DMS114 treated with DMSO at 0.1 percent for 48 hours (cell line): ENCODE results near the gene NPFFR1.

Source experiments
- DNase-seq: peaks from one replicate; lab custom pipeline; 2025; ENCODE audit not compliant: unreplicated experiment; lab: John Stamatoyannopoulos, UW

The NPFFR1 gene

DNA sequence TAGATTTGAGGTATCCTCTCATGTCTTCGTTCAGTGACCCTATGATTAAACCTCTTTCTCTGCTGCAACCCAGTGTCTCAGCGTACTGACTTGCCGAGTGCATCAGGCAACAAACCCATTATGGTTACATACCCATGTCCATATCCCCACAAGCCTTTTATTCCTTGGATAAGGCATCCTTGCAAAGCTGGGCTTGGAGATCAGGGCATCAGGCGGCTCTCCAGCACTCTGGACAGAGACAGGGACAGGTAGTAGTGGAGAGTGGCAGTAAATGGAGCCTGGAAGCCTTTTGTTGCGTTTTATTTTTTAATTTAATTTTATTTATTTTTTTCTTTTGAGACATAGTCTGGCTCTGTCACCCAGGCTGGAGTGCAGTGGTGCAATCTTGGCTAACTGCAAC, 32.0 kb upstream of the NPFFR1 start:
- DNase-seq: no peak

DNA sequence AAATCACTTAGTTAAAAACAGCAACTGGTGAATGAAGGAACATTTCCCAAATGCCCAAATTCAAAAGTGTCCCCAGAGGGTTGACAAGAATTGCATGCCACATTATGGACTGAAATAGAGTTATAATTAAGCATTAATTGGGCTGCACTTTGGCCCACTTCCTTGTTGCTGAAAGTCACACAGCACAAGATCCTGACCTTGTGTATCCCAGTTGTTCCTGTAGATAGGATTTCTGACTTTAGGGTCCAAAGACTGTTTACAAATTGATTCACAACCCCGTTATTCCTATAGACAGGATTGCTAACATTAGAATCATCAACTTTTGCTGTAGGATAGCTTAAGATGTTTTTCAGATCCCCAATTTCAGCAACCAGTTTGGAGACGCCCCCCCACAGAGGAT, 31.5 kb upstream of the NPFFR1 start:
- no peak for DNase-seq

- no peak for DNase-seq
Observed at GRCh38 chr10:70312972-70313371, 29.2 kb upstream of the NPFFR1 start.

DNA sequence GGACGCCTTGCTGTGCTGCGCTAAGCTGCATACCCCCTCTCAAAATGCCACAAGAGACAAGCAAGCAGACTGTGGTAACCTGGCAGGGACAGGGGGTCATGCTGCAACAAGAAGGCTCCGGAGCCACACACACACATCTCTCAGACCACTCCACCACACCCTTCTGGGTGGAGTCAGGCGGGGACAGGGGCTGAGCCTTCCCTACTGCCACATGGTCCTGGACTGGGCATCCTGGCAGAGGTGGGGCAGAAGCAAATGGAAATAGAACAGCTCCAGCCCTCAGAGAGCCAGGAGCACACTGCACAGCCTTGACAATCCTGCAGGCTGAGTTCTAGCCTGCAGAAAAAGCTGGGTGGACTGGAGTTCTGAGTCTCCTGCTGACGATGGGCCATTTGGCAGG, 28.4 kb upstream of the NPFFR1 start:
- no peak for DNase-seq

DNA sequence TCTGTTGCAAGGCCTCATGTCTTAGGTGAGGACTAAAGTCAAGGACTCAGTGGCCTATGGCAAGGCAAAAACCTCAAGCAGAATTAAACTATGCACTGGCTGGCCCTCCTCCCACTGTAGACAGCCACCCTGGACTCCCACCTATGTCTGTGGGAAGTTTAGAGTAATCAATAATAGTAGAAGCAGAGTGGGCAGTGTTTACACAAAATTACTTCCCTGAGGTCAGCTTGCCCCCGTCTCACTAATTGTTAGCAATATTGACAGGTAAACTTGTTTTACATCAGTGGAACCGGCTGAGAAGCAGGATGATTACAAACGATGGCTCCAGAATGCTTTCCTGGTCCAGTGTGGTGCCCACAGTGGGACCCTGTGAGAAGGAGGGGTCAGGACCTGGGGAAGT, 27.9 kb upstream of the NPFFR1 start:
- DNase-seq: no peak

GRCh38 chr10:70309661-70310060, 25.9 kb upstream of the NPFFR1 start:
- DNase-seq: no peak

- DNase-seq: no peak
Observed at GRCh38 chr10:70308121-70309060, 24.6 kb upstream of the NPFFR1 start.

DNA sequence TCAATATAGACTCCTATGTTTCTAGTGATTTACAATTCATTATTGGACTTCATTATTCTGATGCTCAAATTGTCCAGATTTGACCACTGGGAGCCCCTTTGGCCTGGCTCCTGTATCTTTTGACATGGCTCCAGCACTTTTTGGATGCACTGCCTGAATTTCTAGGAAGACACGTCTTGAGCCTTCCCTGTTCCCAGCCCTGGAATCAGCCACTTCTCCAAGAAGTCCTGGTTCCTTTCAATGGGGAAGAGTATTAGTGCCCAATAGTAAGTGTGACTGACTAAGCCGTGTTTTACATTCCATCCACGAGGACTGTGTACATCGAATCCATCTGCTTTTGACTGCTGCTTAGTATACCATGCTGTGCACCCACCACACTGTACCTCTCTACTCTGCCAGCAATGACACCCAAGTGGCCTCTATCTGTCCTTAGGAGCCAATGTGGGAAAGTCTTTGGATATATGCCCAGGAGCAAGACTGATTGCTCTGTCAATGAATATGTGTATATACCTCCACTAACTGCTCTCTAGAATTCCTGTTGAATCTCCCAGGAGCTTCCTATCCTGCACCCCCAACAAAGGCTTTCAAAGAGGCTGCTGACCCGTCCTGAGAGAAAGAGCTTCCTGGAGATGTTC, 23.2 kb upstream of the NPFFR1 start:
- no peak for DNase-seq

DNA sequence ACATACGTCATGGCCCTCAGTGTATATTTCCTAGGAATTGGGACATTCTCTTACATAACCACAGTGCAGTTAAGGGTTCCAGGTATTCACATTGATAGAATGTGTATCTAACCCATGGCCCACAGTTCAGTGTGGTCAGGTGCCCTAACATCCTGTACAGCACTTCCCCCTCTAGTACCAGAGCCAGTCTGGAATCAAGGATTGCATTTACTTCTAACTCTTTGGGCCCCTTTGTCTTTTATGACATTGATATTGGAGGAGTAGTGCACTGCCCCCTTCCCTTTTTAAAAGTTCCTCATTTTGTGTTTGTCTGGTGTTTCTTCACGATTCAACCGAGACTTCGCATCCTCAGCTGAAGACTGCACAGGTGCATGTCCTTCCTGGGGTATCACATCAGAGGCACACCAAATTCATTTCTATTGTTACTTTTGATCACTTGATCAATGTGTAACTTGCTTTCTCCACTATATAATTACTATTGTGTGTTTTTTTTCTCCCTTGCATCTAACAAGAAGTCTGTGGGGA, 22.4 kb upstream of the NPFFR1 start:
- DNase-seq: no peak

- DNase-seq: no peak
Observed at GRCh38 chr10:70303730-70304129, 19.9 kb upstream of the NPFFR1 start.

DNA sequence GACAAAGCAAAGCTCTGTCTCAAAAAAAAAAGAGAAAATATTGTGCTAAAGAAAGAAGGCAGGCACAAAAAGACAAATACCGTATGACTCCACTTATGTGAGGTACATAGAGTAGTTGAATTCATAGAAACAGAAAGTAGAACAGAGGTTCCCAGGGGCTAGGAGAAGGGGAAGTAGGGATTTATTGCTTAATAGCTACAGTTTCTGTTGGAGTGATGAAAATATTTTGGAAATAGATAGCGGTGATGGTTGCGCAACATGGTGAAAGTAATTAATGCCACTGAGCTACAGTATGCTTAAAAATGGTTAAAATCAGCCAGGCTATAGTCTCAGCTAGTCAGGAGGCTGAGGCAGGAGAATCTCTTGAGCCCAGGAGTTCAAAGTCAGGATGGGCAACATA, 18.5 kb upstream of the NPFFR1 start:
- no peak for DNase-seq

DNA sequence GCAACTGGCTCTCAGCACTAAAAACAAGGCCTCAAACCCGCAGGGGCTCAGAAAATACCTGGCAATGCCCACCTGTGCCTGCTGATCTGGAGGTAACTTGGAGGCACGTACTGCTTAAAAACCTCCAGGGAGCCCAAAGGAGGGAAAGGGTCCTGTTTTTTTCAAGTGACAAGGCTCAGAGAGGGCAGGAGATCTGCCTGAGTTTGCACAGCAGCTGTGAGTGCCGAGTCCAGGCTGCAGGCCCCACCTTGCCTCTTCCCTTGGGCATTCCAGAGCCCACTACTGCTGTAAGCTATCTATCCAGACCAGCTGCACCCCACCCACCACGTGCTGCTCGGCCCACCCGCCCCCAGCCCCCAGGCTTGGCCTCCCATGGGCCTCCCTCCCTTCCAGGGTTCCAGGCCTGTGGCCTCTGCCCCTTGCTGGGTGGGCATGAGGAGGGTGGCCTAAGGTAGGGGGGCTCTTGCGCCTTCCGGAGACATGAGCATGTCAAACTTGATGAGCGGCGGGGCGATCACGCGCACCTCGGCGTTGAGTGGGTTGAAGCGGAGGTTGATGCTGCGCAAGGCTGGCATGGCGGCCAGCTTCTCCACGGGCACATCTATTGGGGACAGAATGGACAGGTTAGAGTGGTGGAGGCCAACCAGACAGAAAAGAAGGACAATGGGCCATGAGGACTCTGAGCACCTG, 17.2 kb upstream of the NPFFR1 start:
- DNase-seq: no peak

GRCh38 chr10:70300461-70300860, 16.7 kb upstream of the NPFFR1 start:
- no peak for DNase-seq

GRCh38 chr10:70299876-70300275, 16.1 kb upstream of the NPFFR1 start:
- no peak for DNase-seq

DNA sequence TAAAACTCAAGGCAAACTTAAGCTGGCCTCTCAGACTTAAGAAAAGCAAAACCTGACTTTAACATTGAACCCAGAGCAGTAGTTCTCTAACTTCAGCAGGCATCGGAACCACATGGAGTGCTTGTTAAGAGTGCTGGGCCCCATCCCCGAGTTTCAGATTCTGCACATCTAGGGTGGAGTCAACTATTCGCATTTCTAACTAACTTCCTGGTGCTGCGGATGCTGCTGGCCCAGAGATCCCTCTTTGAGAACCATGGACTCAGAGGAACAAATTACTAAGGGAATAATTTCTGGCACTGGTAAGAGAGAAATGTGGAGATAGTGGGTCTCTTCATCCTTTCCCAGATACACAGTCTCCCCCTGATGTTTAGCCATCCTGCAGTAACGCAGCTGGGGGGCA, 14.6 kb upstream of the NPFFR1 start:
- no peak for DNase-seq

GRCh38 chr10:70297224-70297623, 13.4 kb upstream of the NPFFR1 start:
- no peak for DNase-seq

DNA sequence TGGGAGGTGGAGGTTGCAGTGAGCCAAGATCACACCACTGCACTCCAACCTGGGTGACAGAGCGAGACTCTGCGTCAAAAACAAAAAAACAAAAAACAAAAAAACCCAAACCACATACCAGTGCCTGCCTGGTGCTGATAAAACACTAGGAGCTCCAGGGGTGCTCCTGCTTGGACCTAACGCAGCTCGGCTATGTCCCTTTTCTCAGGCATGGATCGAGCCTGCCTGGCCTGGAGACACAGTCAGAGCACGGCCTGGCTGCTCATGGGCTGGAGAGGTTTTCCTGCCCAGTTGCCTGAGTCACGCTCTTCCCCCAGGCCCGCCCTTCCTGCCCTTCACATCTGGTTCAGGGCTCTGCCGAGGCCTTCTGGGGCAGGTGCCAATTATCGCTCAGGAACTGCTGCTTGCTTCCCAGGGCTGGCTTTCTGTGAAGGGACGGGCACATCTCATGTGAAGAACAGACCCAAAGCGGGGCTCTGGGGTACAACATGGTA, 12.6 kb upstream of the NPFFR1 start:
- DNase-seq: no peak

- DNase-seq: no peak
Observed at GRCh38 chr10:70295926-70296325, 12.1 kb upstream of the NPFFR1 start.

DNA sequence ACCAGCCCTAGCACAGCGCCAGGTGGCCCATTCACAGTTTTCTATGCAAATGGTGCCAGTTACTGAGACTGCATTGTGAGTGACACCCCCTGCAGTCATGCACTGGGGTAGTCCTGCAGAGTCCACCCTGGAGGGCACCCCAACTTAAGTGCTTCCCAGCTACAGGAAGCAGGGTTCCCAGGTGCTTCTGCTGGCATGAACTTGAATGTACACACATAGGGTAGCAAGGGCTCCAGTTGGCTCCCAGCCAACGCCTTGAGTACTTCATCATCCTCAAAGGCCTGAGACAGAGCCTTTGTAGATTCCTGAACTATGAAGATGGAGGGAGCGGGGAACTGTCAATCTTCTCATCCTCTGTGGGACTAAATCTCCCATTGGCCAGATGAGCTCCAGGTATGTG, 11.5 kb upstream of the NPFFR1 start:
- DNase-seq: no peak

- DNase-seq: no peak
Observed at GRCh38 chr10:70293169-70293843, 9.5 kb upstream of the NPFFR1 start.

DNA sequence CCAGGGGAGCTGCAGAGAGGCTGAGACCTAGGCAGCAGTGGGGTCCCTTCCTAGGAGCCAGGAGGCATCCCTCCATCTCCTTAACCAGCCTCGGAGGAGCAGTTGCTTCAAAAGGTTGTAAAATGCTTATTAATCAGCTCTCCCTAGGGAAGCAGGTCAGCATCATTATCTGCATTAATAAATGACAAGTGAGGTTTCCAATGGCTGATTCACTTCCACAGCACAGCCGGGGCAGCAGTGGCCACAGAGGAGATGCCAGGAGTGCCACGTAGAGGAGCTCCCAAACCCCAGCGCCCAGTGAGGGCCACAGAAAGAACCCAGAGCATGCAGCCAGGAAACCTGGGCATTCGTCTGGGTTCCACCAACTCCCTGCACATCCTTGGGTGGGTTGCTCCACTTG, 8.2 kb upstream of the NPFFR1 start:
- no peak for DNase-seq
